ENCODE results near the gene KIAA0408. TPM values are rescaled to one million over a fixed set of nuclear protein-coding genes. Genes with fewer than 3 reads are reported as not detected.

The KIAA0408 gene
- polyA plus RNA-seq, 1 of the 3 experiments (the other 2 are of a cell fraction), result 4.0 TPM

GRCh38 chr6:127446356-127446755 lies 12.8 kb downstream of the KIAA0408 start:
- peaks cover 24 to 61% of the 10 kb centered on the region in 2 experiments for H3K36me3 ChIP-seq (replicated peaks in 1 of 2; ENCODE audit: control insufficient read depth in 1 of 2, insufficient read depth in 2 of 2, low read length in 1 of 2)
- WGBS (ENCODE audit: low lambda C conversion rate), result 93% methylated on average over 7 of the region's 7 CpGs
- H3K79me2 ChIP-seq (ENCODE audit: insufficient read depth), result no peaks in the 10 kb centered on the region
- no peaks in the 10 kb centered on the region for H3K9me3 ChIP-seq
- no peak overlapping the region for H3K4me3 ChIP-seq (ENCODE audit: low read depth in 2 of 2, low read length in 1 of 2)
- H3K4me2 ChIP-seq, result no peak overlapping the region
- ChIA-PET POLR2A (no interaction called here), CTCF (no interaction called here)
- no peaks in the 10 kb centered on the region for H4K20me1 ChIP-seq (ENCODE audit: insufficient read depth)
- no peak for TF ChIP-seq USF1 (IDR thresholded peaks at IDR 0.05; ENCODE audit: borderline replicate concordance, low read depth)
- no peak for TF ChIP-seq IRF3 (IDR thresholded peaks at IDR 0.05; ENCODE audit: low read depth, low read length)
- TF ChIP-seq RXRA (IDR thresholded peaks at IDR 0.05; ENCODE audit: borderline replicate concordance, low read depth), result no peak
- no peak for TF ChIP-seq FOSL2 (IDR thresholded peaks at IDR 0.05; ENCODE audit: borderline replicate concordance, low read depth)
- H3K4me1 ChIP-seq (ENCODE audit: control insufficient read depth in 1 of 2, insufficient read depth in 2 of 2, low read depth in 1 of 2, low read length in 1 of 2), result no peaks in the 10 kb centered on the region
- no peaks in the 10 kb centered on the region for H3K27me3 ChIP-seq (ENCODE audit: insufficient read depth)
- no peak for DNase-seq
- H3F3A ChIP-seq (replicated peaks; ENCODE audit: insufficient read depth), result peaks cover 3% of the 10 kb centered on the region
- H2AFZ ChIP-seq (ENCODE audit: low read depth), result no peak overlapping the region
- H3K27ac ChIP-seq (ENCODE audit: low read depth in 2 of 2, low read length in 1 of 2), result no peak overlapping the region; a peak in 1 of 4 replicates
- no peak overlapping the region for H3K9ac ChIP-seq
- no peaks in the 10 kb centered on the region for H3K9me2 ChIP-seq

GRCh38 chr6:127441881-127442280 lies 17.3 kb downstream of the KIAA0408 start:
- no peaks in the 10 kb centered on the region for H4K20me1 ChIP-seq (ENCODE audit: insufficient read depth)
- peaks cover 3% of the 10 kb centered on the region for H3F3A ChIP-seq (replicated peaks; ENCODE audit: insufficient read depth)
- H3K4me3 ChIP-seq (ENCODE audit: low read depth in 2 of 2, low read length in 1 of 2), result no peak overlapping the region
- POLR2A ChIA-PET, result no interaction called here
- H3K79me2 ChIP-seq (ENCODE audit: insufficient read depth), result no peaks in the 10 kb centered on the region
- WGBS (ENCODE audit: low lambda C conversion rate), result 89% methylated on average over 1 of the region's 1 CpG
- H3K27me3 ChIP-seq (ENCODE audit: insufficient read depth), result no peaks in the 10 kb centered on the region
- TF ChIP-seq JUND (IDR thresholded peaks at IDR 0.05) (no peak), SIN3A (IDR thresholded peaks at IDR 0.05; ENCODE audit: borderline replicate concordance, low read depth, low read length) (no peak), NRF1 (IDR thresholded peaks at IDR 0.05; ENCODE audit: low read depth, low read length) (no peak), FOSL2 (IDR thresholded peaks at IDR 0.05; ENCODE audit: borderline replicate concordance, low read depth) (no peak), CTCF (IDR thresholded peaks at IDR 0.05) (no peak), NFIC (IDR thresholded peaks at IDR 0.05; ENCODE audit: borderline replicate concordance) (no peak), GABPA (IDR thresholded peaks at IDR 0.05; ENCODE audit: low read depth) (no peak), RAD21 (IDR thresholded peaks at IDR 0.05; ENCODE audit: low read length) (no peak), RFX5 (IDR thresholded peaks at IDR 0.05; ENCODE audit: low read length) (no peak), YY1 (IDR thresholded peaks at IDR 0.05; ENCODE audit: low read depth) (no peak), USF1 (IDR thresholded peaks at IDR 0.05; ENCODE audit: borderline replicate concordance, low read depth) (no peak)
- no peak overlapping the region for H3K4me2 ChIP-seq
- CTCF ChIA-PET, result interaction anchor here (1.0 to 1.1 kb wide), 2 partner anchors 22 to 25 kb away, joined by 3 read pairs; no protein-coding TSS in a partner anchor
- H3K9ac ChIP-seq, result no peak overlapping the region
- no peak overlapping the region for H2AFZ ChIP-seq (ENCODE audit: low read depth)
- H3K9me3 ChIP-seq, result no peaks in the 10 kb centered on the region
- DNase-seq, result no peak
- peaks cover 0 to under 1% of the 10 kb centered on the region in 2 experiments; a peak in 1 of 4 replicates for H3K4me1 ChIP-seq (ENCODE audit: control insufficient read depth in 1 of 2, insufficient read depth in 2 of 2, low read depth in 1 of 2, low read length in 1 of 2)
- H3K9me2 ChIP-seq, result no peaks in the 10 kb centered on the region
- H3K36me3 ChIP-seq (replicated peaks in 1 of 2; ENCODE audit: control insufficient read depth in 1 of 2, insufficient read depth in 2 of 2, low read length in 1 of 2), result peaks cover 26 to 31% of the 10 kb centered on the region in 2 experiments
- H3K27ac ChIP-seq (ENCODE audit: low read depth in 2 of 2, low read length in 1 of 2), result no peak overlapping the region

All from SK-N-SH (cell line).